IPS-18c (cell line): ENCODE data around the gene TP53BP1.
A peak's percentile ranks its signal among the peaks of the same experiment; 100 is the strongest.

Experiments used
- H3K4me3 ChIP-seq: 2 replicates; pipeline ENCODE4 v1.7.0; 2013; ENCODE audit warnings: low read depth, mild to moderate bottlenecking, low read length, moderate library complexity; ENCODE audit not compliant: insufficient read depth
- H3K9me3 ChIP-seq: one replicate; pipeline ENCODE4 v1.6.1; 2013; ENCODE audit warnings: mild to moderate bottlenecking, low read length, moderate library complexity; ENCODE audit not compliant: control insufficient read depth, insufficient read depth

The TP53BP1 gene

GRCh38 chr15:43508421-43508820 lies 15.5 kb upstream of the TP53BP1 start:
- no peaks in the 10 kb centered on the region for H3K9me3 ChIP-seq
- H3K4me3 ChIP-seq = no peak overlapping the region

- Histone ChIP-seq H3K9me3 (no peaks in the 10 kb centered on the region), H3K4me3 (no peak overlapping the region)
Measured at GRCh38 chr15:43505738-43506137, 12.8 kb upstream of the TP53BP1 start.

GRCh38 chr15:43499635-43500034 lies 6.7 kb upstream of the TP53BP1 start:
- Histone ChIP-seq H3K9me3 (no peaks in the 10 kb centered on the region), H3K4me3 (no peak overlapping the region)

GRCh38 chr15:43498990-43499389 lies 6.0 kb upstream of the TP53BP1 start:
- H3K4me3 ChIP-seq = no peak overlapping the region
- H3K9me3 ChIP-seq = no peaks in the 10 kb centered on the region

GRCh38 chr15:43493703-43494472 lies 932 bp upstream of the TP53BP1 start:
- Histone ChIP-seq H3K4me3 (peak overlapping the region; percentile 96), H3K9me3 (no peaks in the 10 kb centered on the region)

GRCh38 chr15:43492266-43492665 lies 690 bp downstream of the TP53BP1 start:
- Histone ChIP-seq H3K4me3 (peak overlapping the region; percentile 96), H3K9me3 (no peaks in the 10 kb centered on the region)

GRCh38 chr15:43489191-43489590 lies 3.8 kb downstream of the TP53BP1 start:
- Histone ChIP-seq H3K9me3 (no peaks in the 10 kb centered on the region), H3K4me3 (no peak overlapping the region)

- H3K4me3 ChIP-seq = no peak overlapping the region
- no peaks in the 10 kb centered on the region for H3K9me3 ChIP-seq
Measured at GRCh38 chr15:43488790-43489189, 4.2 kb downstream of the TP53BP1 start.

- Histone ChIP-seq H3K9me3 (no peaks in the 10 kb centered on the region), H3K4me3 (no peak overlapping the region)
Measured at GRCh38 chr15:43487271-43487895, 5.6 kb downstream of the TP53BP1 start.

GRCh38 chr15:43484455-43484854 lies 8.5 kb downstream of the TP53BP1 start:
- Histone ChIP-seq H3K9me3 (no peaks in the 10 kb centered on the region), H3K4me3 (no peak overlapping the region)

GRCh38 chr15:43483297-43484128 lies 9.4 kb downstream of the TP53BP1 start:
- no peak overlapping the region for H3K4me3 ChIP-seq
- H3K9me3 ChIP-seq = no peaks in the 10 kb centered on the region

- Histone ChIP-seq H3K4me3 (no peak overlapping the region), H3K9me3 (no peaks in the 10 kb centered on the region)
Measured at GRCh38 chr15:43473885-43474284, 19.1 kb downstream of the TP53BP1 start.

GRCh38 chr15:43471975-43472374 lies 21.0 kb downstream of the TP53BP1 start:
- H3K9me3 ChIP-seq = no peaks in the 10 kb centered on the region
- H3K4me3 ChIP-seq = no peak overlapping the region

- Histone ChIP-seq H3K4me3 (no peak overlapping the region), H3K9me3 (no peaks in the 10 kb centered on the region)
Measured at GRCh38 chr15:43469867-43470266, 23.1 kb downstream of the TP53BP1 start.

GRCh38 chr15:43465100-43465499 lies 27.9 kb downstream of the TP53BP1 start:
- no peak overlapping the region for H3K4me3 ChIP-seq
- H3K9me3 ChIP-seq = no peaks in the 10 kb centered on the region

GRCh38 chr15:43463998-43464397 lies 29.0 kb downstream of the TP53BP1 start:
- Histone ChIP-seq H3K4me3 (no peak overlapping the region), H3K9me3 (no peaks in the 10 kb centered on the region)

- Histone ChIP-seq H3K9me3 (no peaks in the 10 kb centered on the region), H3K4me3 (no peak overlapping the region)
Measured at GRCh38 chr15:43463507-43463906, 29.4 kb downstream of the TP53BP1 start.

- Histone ChIP-seq H3K9me3 (no peaks in the 10 kb centered on the region), H3K4me3 (no peak overlapping the region)
Measured at GRCh38 chr15:43449981-43450380, 43.0 kb downstream of the TP53BP1 start.
